GM12892 (cell line): ENCODE results near the gene PRKD2.
"Not testable (repeated sequence)": the region's sequence is repeated elsewhere in the genome, so short reads cannot be mapped to it uniquely, and the experiment has no call there.

Experiments
- DNase-seq: peaks from one replicate; pipeline ENCODE4 v3.0.0; 2011; ENCODE audit not compliant: insufficient read length
- FAIRE-seq: peaks from 2 replicates; lab custom pipeline; 2011; peaks lifted over from hg19 to GRCh38; lab: Jason Lieb, UNC
- POLR2A ChIP-seq: IDR thresholded peaks from 2 replicates; pipeline ENCODE4 v1.6.1; 2011; ENCODE audit warnings: low read depth, low read length, control low read depth
- POLR2AphosphoS5 ChIP-seq: IDR thresholded peaks from 2 replicates; pipeline ENCODE4 v1.6.1; 2011; ENCODE audit warnings: low read depth, low read length, control low read depth
- TAF1 ChIP-seq: IDR thresholded peaks from 2 replicates; pipeline ENCODE4 v1.6.1; 2011; ENCODE audit warnings: low read depth, mild to moderate bottlenecking, control low read depth, low read length, borderline replicate concordance

Gene PRKD2

GRCh38 chr19:46715620-46715974 lies 1.3 kb downstream of the PRKD2 start:
- TF ChIP-seq TAF1 (no peak; the same call in 1 of the 2 replicates), POLR2AphosphoS5 (no peak), POLR2A (no peak)
- FAIRE-seq (peak; percentile 67), DNase-seq (no peak)

- peak; percentile 89 for DNase-seq
- no peak for FAIRE-seq
- TF ChIP-seq POLR2AphosphoS5 = no peak
- TF ChIP-seq TAF1 = no peak
- TF ChIP-seq POLR2A = no peak
These were observed 2.3 kb downstream of the PRKD2 start for GRCh38 chr19:46714444-46715106.

- TF ChIP-seq POLR2A (peak; percentile 31; the same call in 1 of the 2 replicates), TAF1 (no peak), POLR2AphosphoS5 (no peak)
- peak; percentile 71 for FAIRE-seq
- DNase-seq = peak; percentile 81
These were observed 3.0 kb downstream of the PRKD2 start for GRCh38 chr19:46713781-46714443.

- DNase-seq, FAIRE-seq: not testable (repeated sequence)
These were observed 4.1 kb downstream of the PRKD2 start for GRCh38 chr19:46712768-46713338.

GRCh38 chr19:46710687-46711086 lies 6.2 kb downstream of the PRKD2 start:
- DNase-seq (no peak), FAIRE-seq (no peak)
- TF ChIP-seq POLR2A (no peak), TAF1 (no peak), POLR2AphosphoS5 (no peak)

GRCh38 chr19:46704379-46705076 lies 12.4 kb downstream of the PRKD2 start:
- peak; percentile 85 for DNase-seq
- FAIRE-seq = peak; percentile 82
- TF ChIP-seq POLR2AphosphoS5 (peak; percentile 30; the same call in 1 of the 2 replicates), POLR2A (0 out of 2 replicates have a peak, but pooled peaks have one; percentile 8), TAF1 (no peak)

GRCh38 chr19:46700704-46701103 lies 16.2 kb downstream of the PRKD2 start:
- no peak for TF ChIP-seq TAF1
- TF ChIP-seq POLR2AphosphoS5 = no peak
- no peak for TF ChIP-seq POLR2A
- no peak for FAIRE-seq

GRCh38 chr19:46698395-46699321 lies 18.3 kb downstream of the PRKD2 start:
- FAIRE-seq (no peak), DNase-seq (no peak)
- TF ChIP-seq POLR2AphosphoS5 (peak; percentile 35; the same call in 1 of the 2 replicates), POLR2A (no peak; the same call in 1 of the 2 replicates)

More at GRCh38 chr19:46700704-46701103, 16.2 kb downstream of the PRKD2 start:
- no peak for DNase-seq

GRCh38 chr19:46697204-46697960 lies 19.5 kb downstream of the PRKD2 start:
- FAIRE-seq (no peak), DNase-seq (no peak)
- TF ChIP-seq POLR2A (no peak), POLR2AphosphoS5 (no peak), TAF1 (no peak)

- DNase-seq (no peak), FAIRE-seq (no peak)
- no peak for TF ChIP-seq TAF1
- no peak for TF ChIP-seq POLR2AphosphoS5
- TF ChIP-seq POLR2A = no peak
These were observed 20.1 kb downstream of the PRKD2 start for GRCh38 chr19:46696866-46697203.

GRCh38 chr19:46696052-46696451 lies 20.9 kb downstream of the PRKD2 start:
- no peak for FAIRE-seq

More at GRCh38 chr19:46696052-46696451, 20.9 kb downstream of the PRKD2 start:
- TF ChIP-seq POLR2AphosphoS5 = no peak
- TF ChIP-seq TAF1 = no peak
- no peak for TF ChIP-seq POLR2A
- no peak for DNase-seq
